ENCODE data around the gene NPAS3.

DNA sequence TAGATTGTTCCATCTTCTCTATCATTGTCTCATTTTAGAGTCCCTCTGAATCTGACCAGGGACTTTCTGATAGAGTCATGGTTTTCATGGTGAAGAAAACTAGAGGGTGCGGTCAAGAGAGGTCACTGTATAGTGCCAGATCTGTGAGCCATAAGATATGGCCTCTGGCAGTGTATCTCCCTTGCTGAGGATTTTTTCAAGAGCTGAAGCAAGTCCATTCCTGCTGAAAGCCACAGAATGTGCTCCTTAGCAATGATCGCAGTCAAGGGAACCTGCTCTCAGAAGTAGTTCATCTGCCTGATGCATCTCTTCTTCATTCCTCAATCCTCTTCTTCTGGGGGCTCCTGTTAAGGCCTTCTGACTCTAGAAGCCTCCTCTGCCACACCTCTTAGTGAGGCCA is 607.0 kb downstream of the NPAS3 start:
- no peak for TF ChIP-seq POLR2A (IDR thresholded peaks at IDR 0.05)
- TF ChIP-seq CTCF (IDR thresholded peaks at IDR 0.05) = no peak

Data from breast epithelium (tissue), 3 donors.